NOMO-1 treated with DMSO at 0.1 percent for 48 hours (cell line): ENCODE measurements around the gene YIPF2.

Experiments
- DNase-seq: peaks from one replicate; lab custom pipeline; 2025; ENCODE audit not compliant: unreplicated experiment; lab: John Stamatoyannopoulos, UW

YIPF2 gene

GRCh38 chr19:10911579-10912363 is 16.7 kb downstream of the YIPF2 start:
- DNase-seq, result no peak

- DNase-seq, result no peak
These were observed 20.0 kb downstream of the YIPF2 start for GRCh38 chr19:10908380-10908960.

GRCh38 chr19:10907925-10908324 is 20.5 kb downstream of the YIPF2 start:
- no peak for DNase-seq

- no peak for DNase-seq
These were observed 29.2 kb downstream of the YIPF2 start for GRCh38 chr19:10899151-10899653.

- DNase-seq, result no peak
These were observed 29.8 kb downstream of the YIPF2 start for GRCh38 chr19:10898633-10899032.

- DNase-seq, result peak; percentile 25
These were observed 31.4 kb downstream of the YIPF2 start for GRCh38 chr19:10896851-10897526.

- DNase-seq, result no peak
These were observed 32.5 kb downstream of the YIPF2 start for GRCh38 chr19:10895920-10896319.

- DNase-seq, result no peak
These were observed 33.1 kb downstream of the YIPF2 start for GRCh38 chr19:10895363-10895762.

GRCh38 chr19:10894911-10895213 is 33.6 kb downstream of the YIPF2 start:
- DNase-seq, result no peak

- DNase-seq, result no peak
These were observed 36.2 kb downstream of the YIPF2 start for GRCh38 chr19:10892256-10892655.

- DNase-seq, result no peak
These were observed 36.9 kb downstream of the YIPF2 start for GRCh38 chr19:10891405-10892086.

- no peak for DNase-seq
These were observed 38.6 kb downstream of the YIPF2 start for GRCh38 chr19:10889880-10890279.

GRCh38 chr19:10888421-10888866 is 40.0 kb downstream of the YIPF2 start:
- DNase-seq, result no peak

- DNase-seq, result no peak
These were observed 40.6 kb downstream of the YIPF2 start for GRCh38 chr19:10887616-10888367.

- no peak for DNase-seq
These were observed 43.0 kb downstream of the YIPF2 start for GRCh38 chr19:10885201-10886169.

GRCh38 chr19:10884274-10884673 is 44.2 kb downstream of the YIPF2 start:
- DNase-seq, result no peak

GRCh38 chr19:10882108-10882457 is 46.4 kb downstream of the YIPF2 start:
- no peak for DNase-seq

- DNase-seq, result no peak
These were observed 46.9 kb downstream of the YIPF2 start for GRCh38 chr19:10881403-10882107.

GRCh38 chr19:10878253-10878652 is 50.2 kb downstream of the YIPF2 start:
- DNase-seq, result no peak
